ENCODE results near the gene SDC1. TPM values are rescaled to one million over a fixed set of nuclear protein-coding genes. Genes with fewer than 3 reads are reported as not detected.
A peak's percentile ranks its signal among the peaks of the same experiment; 100 is the strongest.
"Not testable (repeated sequence)": the region's sequence is repeated elsewhere in the genome, so short reads cannot be mapped to it uniquely, and the experiment has no call there.

Gene SDC1
- 11.1 and 11.6 TPM in 2 replicates for total RNA-seq
- long read RNA-seq, partial matches to known transcripts = 0 of 3 reads
- long read RNA-seq, other reads (novel, unspliced or antisense) = 3 of 3 reads

DNA sequence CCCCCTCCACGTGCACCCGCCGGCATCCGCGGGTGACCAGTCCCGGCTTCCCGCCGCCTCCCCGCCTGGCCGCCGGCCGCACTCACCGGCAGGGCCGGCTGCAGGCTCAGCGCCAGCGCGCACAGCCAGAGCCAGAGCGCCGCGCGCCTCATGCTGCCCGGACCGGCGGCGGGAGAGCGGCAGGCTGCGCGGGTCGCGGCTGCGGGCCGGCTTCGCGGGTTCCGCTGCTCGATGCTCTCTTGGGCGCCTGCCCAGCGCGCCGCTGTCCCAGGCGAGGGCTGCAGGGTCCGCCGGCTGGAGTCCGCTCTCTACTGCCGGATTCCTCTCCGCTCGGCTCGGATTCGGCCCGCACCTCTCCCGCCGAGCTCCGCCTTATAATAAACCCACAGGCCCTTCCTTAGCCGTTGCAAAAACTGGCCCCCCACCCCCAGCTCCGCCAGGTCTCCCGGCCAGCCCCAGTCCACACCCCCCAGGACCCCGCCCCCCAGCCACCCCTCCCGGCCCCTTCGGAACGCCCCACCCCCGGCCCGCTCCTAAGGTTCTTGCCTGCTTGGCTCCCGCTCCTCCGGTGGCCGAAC, at the start of gene SDC1:
Gene SDC1, minus strand, starts transcription at position 415 of the 578 bp plus-strand sequence. Its CDS starts 263 bp downstream, at position 152.
- H3K27me3 Mint-ChIP-seq (ENCODE audit: unreplicated experiment) = no peaks in the 10 kb centered on the region
- H3K4me1 Mint-ChIP-seq (ENCODE audit: unreplicated experiment) = peaks cover 27% of the 10 kb centered on the region
- no peaks in the 10 kb centered on the region for H3K9me3 Mint-ChIP-seq (ENCODE audit: unreplicated experiment)
- TF ChIP-seq CTCF (IDR thresholded peaks at IDR 0.05) = no peak
- H3K36me3 Mint-ChIP-seq (ENCODE audit: unreplicated experiment) = no peaks in the 10 kb centered on the region
- H3K4me3 Mint-ChIP-seq (ENCODE audit: unreplicated experiment) = peak within 1 kb of the TSS; percentile 71
- no peak for DNase-seq (ENCODE audit: extremely low spot score, unreplicated experiment)
- H3K27ac Mint-ChIP-seq (ENCODE audit: unreplicated experiment) = peak within 1 kb of the TSS; percentile 34

- H3K36me3 Mint-ChIP-seq (ENCODE audit: unreplicated experiment) = peaks cover 24% of the 10 kb centered on the region
- no peak overlapping the region for H3K4me3 Mint-ChIP-seq (ENCODE audit: unreplicated experiment)
- H3K27ac Mint-ChIP-seq (ENCODE audit: unreplicated experiment) = no peak overlapping the region
Measured at GRCh38 chr2:20273042-20273441, 48.1 kb upstream of the SDC1 start.

GRCh38 chr2:20268317-20268716, 43.4 kb upstream of the SDC1 start:
- not testable (repeated sequence) for H3K4me3 Mint-ChIP-seq (ENCODE audit: unreplicated experiment); H3K27ac Mint-ChIP-seq (ENCODE audit: unreplicated experiment); H3K9me3 Mint-ChIP-seq (ENCODE audit: unreplicated experiment); H3K27me3 Mint-ChIP-seq (ENCODE audit: unreplicated experiment); DNase-seq (ENCODE audit: extremely low spot score, unreplicated experiment); H3K4me1 Mint-ChIP-seq (ENCODE audit: unreplicated experiment)
- peaks cover 32% of the 10 kb centered on the region for H3K36me3 Mint-ChIP-seq (ENCODE audit: unreplicated experiment)

More at GRCh38 chr2:20273042-20273441, 48.1 kb upstream of the SDC1 start:
- Mint-ChIP-seq H3K4me1 (ENCODE audit: unreplicated experiment) (peaks cover 5% of the 10 kb centered on the region), H3K9me3 (ENCODE audit: unreplicated experiment) (no peaks in the 10 kb centered on the region), H3K27me3 (ENCODE audit: unreplicated experiment) (no peaks in the 10 kb centered on the region)
- TF ChIP-seq CTCF (IDR thresholded peaks at IDR 0.05) = no peak
- no peak for DNase-seq (ENCODE audit: extremely low spot score, unreplicated experiment)

GRCh38 chr2:20267529-20267928, 42.6 kb upstream of the SDC1 start:
- Mint-ChIP-seq H3K36me3 (ENCODE audit: unreplicated experiment) (peaks cover 32% of the 10 kb centered on the region), H3K9me3 (ENCODE audit: unreplicated experiment) (no peaks in the 10 kb centered on the region), H3K27me3 (ENCODE audit: unreplicated experiment) (no peaks in the 10 kb centered on the region), H3K4me3 (ENCODE audit: unreplicated experiment) (no peak overlapping the region), H3K27ac (ENCODE audit: unreplicated experiment) (no peak overlapping the region), H3K4me1 (ENCODE audit: unreplicated experiment) (no peaks in the 10 kb centered on the region)
- TF ChIP-seq CTCF (IDR thresholded peaks at IDR 0.05) = no peak
- no peak for DNase-seq (ENCODE audit: extremely low spot score, unreplicated experiment)

DNA sequence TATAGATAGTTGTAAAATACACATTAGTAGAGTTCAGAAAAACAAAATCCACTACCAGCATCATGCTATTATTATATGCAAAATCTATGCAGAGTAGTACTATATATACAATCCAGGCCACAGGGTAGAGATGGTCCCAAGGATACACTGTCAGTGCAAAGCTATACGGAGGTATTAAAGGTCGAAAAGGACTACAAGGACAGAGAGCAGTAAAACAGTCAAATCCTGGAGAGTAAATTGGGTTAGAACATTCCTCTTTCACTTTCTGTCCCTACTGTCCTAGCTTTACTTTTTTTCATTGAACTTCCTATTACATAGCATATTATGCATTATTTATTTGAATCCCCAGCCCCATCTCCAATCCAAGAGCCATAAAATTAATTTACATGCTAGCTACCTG, 39.7 kb upstream of the SDC1 start:
- DNase-seq (ENCODE audit: extremely low spot score, unreplicated experiment) = no peak
- no peaks in the 10 kb centered on the region for H3K9me3 Mint-ChIP-seq (ENCODE audit: unreplicated experiment)
- H3K36me3 Mint-ChIP-seq (ENCODE audit: unreplicated experiment) = peaks cover 33% of the 10 kb centered on the region
- no peaks in the 10 kb centered on the region for H3K4me1 Mint-ChIP-seq (ENCODE audit: unreplicated experiment)
- H3K27ac Mint-ChIP-seq (ENCODE audit: unreplicated experiment) = no peak overlapping the region
- no peak for TF ChIP-seq CTCF (IDR thresholded peaks at IDR 0.05)
- H3K27me3 Mint-ChIP-seq (ENCODE audit: unreplicated experiment) = no peaks in the 10 kb centered on the region
- H3K4me3 Mint-ChIP-seq (ENCODE audit: unreplicated experiment) = no peak overlapping the region
